Stimulated activated memory B cell treated with anti-CD40 and anti-IgM and Interleukin-4, amounts not matched to agents 10 μg/mL and 1 μg/mL and 100 μg/mL, for 72 hours (primary cell): ENCODE results near the gene SAMD14.

Source experiments
- ATAC-seq: fragments of 150-1000 bp; cut with Tn5 transposase; 2 replicates; pipeline ENCODE4 v1.10.0; 2021
- H3K27ac Mint-ChIP-seq: one replicate; pipeline ENCODE4 v1.8.0; 2022; ENCODE audit warnings: mild to moderate bottlenecking, mixed read lengths
- H3K27me3 Mint-ChIP-seq: one replicate; pipeline ENCODE4 v1.8.0; 2022; ENCODE audit warnings: mixed read lengths
- H3K36me3 Mint-ChIP-seq: one replicate; pipeline ENCODE4 v1.8.0; 2022; ENCODE audit warnings: mixed read lengths
- H3K4me1 Mint-ChIP-seq: one replicate; pipeline ENCODE4 v1.8.0; 2022; ENCODE audit warnings: mixed read lengths
- H3K4me3 Mint-ChIP-seq: one replicate; pipeline ENCODE4 v1.8.0; 2022; ENCODE audit warnings: mild to moderate bottlenecking, moderate library complexity, mixed read lengths
- H3K9me3 Mint-ChIP-seq: one replicate; pipeline ENCODE4 v1.8.0; 2022; ENCODE audit warnings: mixed read lengths

SAMD14 gene

GRCh38 chr17:50146230-50146926 lies 16.4 kb upstream of the SAMD14 start:
- no peaks in the 10 kb centered on the region for H3K27me3 Mint-ChIP-seq
- H3K27ac Mint-ChIP-seq, result peak overlapping the region; percentile 93
- peaks cover 73% of the 10 kb centered on the region for H3K36me3 Mint-ChIP-seq
- H3K4me1 Mint-ChIP-seq, result peaks cover 62% of the 10 kb centered on the region
- no peak for ATAC-seq
- peak overlapping the region; percentile 99 for H3K4me3 Mint-ChIP-seq
- H3K9me3 Mint-ChIP-seq, result no peaks in the 10 kb centered on the region

- peaks cover 69% of the 10 kb centered on the region for H3K4me1 Mint-ChIP-seq
- H3K36me3 Mint-ChIP-seq, result peaks cover 80% of the 10 kb centered on the region
- no peak for ATAC-seq
- peak overlapping the region; percentile 99 for H3K4me3 Mint-ChIP-seq
- H3K27ac Mint-ChIP-seq, result peak overlapping the region; percentile 93
- no peaks in the 10 kb centered on the region for H3K9me3 Mint-ChIP-seq
- H3K27me3 Mint-ChIP-seq, result no peaks in the 10 kb centered on the region
Observed at GRCh38 chr17:50145532-50146229, 15.7 kb upstream of the SAMD14 start.

- Mint-ChIP-seq H3K27ac (peak overlapping the region; percentile 93), H3K4me3 (peak overlapping the region; percentile 99), H3K9me3 (no peaks in the 10 kb centered on the region), H3K4me1 (peaks cover 76% of the 10 kb centered on the region), H3K27me3 (no peaks in the 10 kb centered on the region), H3K36me3 (peaks cover 87% of the 10 kb centered on the region)
- ATAC-seq, result no peak
Observed at GRCh38 chr17:50144845-50145531, 15.0 kb upstream of the SAMD14 start.

GRCh38 chr17:50144355-50144754 lies 14.4 kb upstream of the SAMD14 start:
- H3K27me3 Mint-ChIP-seq, result no peaks in the 10 kb centered on the region
- H3K27ac Mint-ChIP-seq, result peak overlapping the region; percentile 93
- no peaks in the 10 kb centered on the region for H3K9me3 Mint-ChIP-seq
- no peak for ATAC-seq
- peaks cover 93% of the 10 kb centered on the region for H3K36me3 Mint-ChIP-seq
- peaks cover 82% of the 10 kb centered on the region for H3K4me1 Mint-ChIP-seq
- peak overlapping the region; percentile 99 for H3K4me3 Mint-ChIP-seq

GRCh38 chr17:50143461-50144176 lies 13.7 kb upstream of the SAMD14 start:
- peak overlapping the region; percentile 99 for H3K4me3 Mint-ChIP-seq
- H3K27ac Mint-ChIP-seq, result peak overlapping the region; percentile 93

GRCh38 chr17:50141745-50142110 lies 11.8 kb upstream of the SAMD14 start:
- Mint-ChIP-seq H3K36me3 (peaks cover 96% of the 10 kb centered on the region), H3K9me3 (no peaks in the 10 kb centered on the region), H3K27me3 (no peaks in the 10 kb centered on the region), H3K4me1 (peaks cover 88% of the 10 kb centered on the region), H3K27ac (peak overlapping the region; percentile 53), H3K4me3 (peak overlapping the region; percentile 47)
- ATAC-seq, result peak; percentile 37

More at GRCh38 chr17:50143461-50144176, 13.7 kb upstream of the SAMD14 start:
- Mint-ChIP-seq H3K9me3 (no peaks in the 10 kb centered on the region), H3K4me1 (peaks cover 85% of the 10 kb centered on the region), H3K27me3 (no peaks in the 10 kb centered on the region), H3K36me3 (peaks cover 95% of the 10 kb centered on the region)
- no peak for ATAC-seq

- no peak for ATAC-seq
- Mint-ChIP-seq H3K4me3 (peak overlapping the region; percentile 47), H3K36me3 (peaks cover 98% of the 10 kb centered on the region), H3K9me3 (no peaks in the 10 kb centered on the region), H3K27me3 (no peaks in the 10 kb centered on the region), H3K27ac (peak overlapping the region; percentile 53), H3K4me1 (peaks cover 88% of the 10 kb centered on the region)
Observed at GRCh38 chr17:50141026-50141744, 11.2 kb upstream of the SAMD14 start.

GRCh38 chr17:50139950-50140885 lies 10.3 kb upstream of the SAMD14 start:
- peak overlapping the region; percentile 15 for H3K4me3 Mint-ChIP-seq
- no peaks in the 10 kb centered on the region for H3K9me3 Mint-ChIP-seq
- H3K27ac Mint-ChIP-seq, result peak overlapping the region; percentile 53
- H3K4me1 Mint-ChIP-seq, result peaks cover 78% of the 10 kb centered on the region
- peaks cover 98% of the 10 kb centered on the region for H3K36me3 Mint-ChIP-seq
- no peaks in the 10 kb centered on the region for H3K27me3 Mint-ChIP-seq
- peak; percentile 83 for ATAC-seq

- no peak for ATAC-seq
- Mint-ChIP-seq H3K4me1 (peaks cover 69% of the 10 kb centered on the region), H3K4me3 (no peak overlapping the region), H3K27me3 (no peaks in the 10 kb centered on the region), H3K27ac (peak overlapping the region; percentile 53), H3K36me3 (peaks cover 93% of the 10 kb centered on the region), H3K9me3 (no peaks in the 10 kb centered on the region)
Observed at GRCh38 chr17:50139185-50139783, 9.3 kb upstream of the SAMD14 start.

- Mint-ChIP-seq H3K4me1 (peaks cover 62% of the 10 kb centered on the region), H3K27me3 (no peaks in the 10 kb centered on the region), H3K9me3 (no peaks in the 10 kb centered on the region), H3K4me3 (no peak overlapping the region), H3K27ac (peak overlapping the region; percentile 60), H3K36me3 (peaks cover 85% of the 10 kb centered on the region)
- no peak for ATAC-seq
Observed at GRCh38 chr17:50137042-50137441, 7.1 kb upstream of the SAMD14 start.

- Mint-ChIP-seq H3K36me3 (peaks cover 76% of the 10 kb centered on the region), H3K4me1 (peaks cover 62% of the 10 kb centered on the region), H3K27ac (peak overlapping the region; percentile 60)
Observed at GRCh38 chr17:50136096-50136687, 6.2 kb upstream of the SAMD14 start.

GRCh38 chr17:50135316-50136095 lies 5.5 kb upstream of the SAMD14 start:
- no peak for ATAC-seq
- Mint-ChIP-seq H3K4me1 (peaks cover 62% of the 10 kb centered on the region), H3K9me3 (no peaks in the 10 kb centered on the region), H3K27me3 (no peaks in the 10 kb centered on the region), H3K36me3 (peaks cover 70% of the 10 kb centered on the region), H3K4me3 (no peak overlapping the region), H3K27ac (no peak overlapping the region)

More at GRCh38 chr17:50136096-50136687, 6.2 kb upstream of the SAMD14 start:
- Mint-ChIP-seq H3K4me3 (no peak overlapping the region), H3K27me3 (no peaks in the 10 kb centered on the region), H3K9me3 (no peaks in the 10 kb centered on the region)
- ATAC-seq, result no peak
